ENCODE data around the gene FARP2.
"Not testable (repeated sequence)": the region's sequence is repeated elsewhere in the genome, so short reads cannot be mapped to it uniquely, and the experiment has no call there.

- TF ChIP-seq ARNTL (CRISPR knock-in tag; IDR thresholded peaks at IDR 0.05; ENCODE audit: borderline replicate concordance, low read depth); ZNF8 (CRISPR knock-in tag; IDR thresholded peaks at IDR 0.05); CREB5 (CRISPR knock-in tag; IDR thresholded peaks at IDR 0.05; ENCODE audit: low read depth); PPARA (CRISPR knock-in tag; IDR thresholded peaks at IDR 0.05; ENCODE audit: borderline replicate concordance); ZFP30 (CRISPR knock-in tag; IDR thresholded peaks at IDR 0.05); ZFP3 (CRISPR knock-in tag; IDR thresholded peaks at IDR 0.05); CSDC2 (CRISPR knock-in tag; IDR thresholded peaks at IDR 0.05): not testable (repeated sequence)
- TF ChIP-seq, protein P1, sequence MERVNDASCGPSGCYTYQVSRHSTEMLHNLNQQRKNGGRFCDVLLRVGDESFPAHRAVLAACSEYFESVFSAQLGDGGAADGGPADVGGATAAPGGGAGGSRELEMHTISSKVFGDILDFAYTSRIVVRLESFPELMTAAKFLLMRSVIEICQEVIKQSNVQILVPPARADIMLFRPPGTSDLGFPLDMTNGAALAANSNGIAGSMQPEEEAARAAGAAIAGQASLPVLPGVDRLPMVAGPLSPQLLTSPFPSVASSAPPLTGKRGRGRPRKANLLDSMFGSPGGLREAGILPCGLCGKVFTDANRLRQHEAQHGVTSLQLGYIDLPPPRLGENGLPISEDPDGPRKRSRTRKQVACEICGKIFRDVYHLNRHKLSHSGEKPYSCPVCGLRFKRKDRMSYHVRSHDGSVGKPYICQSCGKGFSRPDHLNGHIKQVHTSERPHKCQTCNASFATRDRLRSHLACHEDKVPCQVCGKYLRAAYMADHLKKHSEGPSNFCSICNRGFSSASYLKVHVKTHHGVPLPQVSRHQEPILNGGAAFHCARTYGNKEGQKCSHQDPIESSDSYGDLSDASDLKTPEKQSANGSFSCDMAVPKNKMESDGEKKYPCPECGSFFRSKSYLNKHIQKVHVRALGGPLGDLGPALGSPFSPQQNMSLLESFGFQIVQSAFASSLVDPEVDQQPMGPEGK (CRISPR knock-in tag; IDR thresholded peaks at IDR 0.05; ENCODE audit: borderline replicate concordance) = not testable (repeated sequence)
Measured at GRCh38 chr2:241421942-241422341, 65.9 kb downstream of the FARP2 start.
